HFF-Myc (cell line): ENCODE measurements around the gene LNP1.
"Not testable (repeated sequence)": the region's sequence is repeated elsewhere in the genome, so short reads cannot be mapped to it uniquely, and the experiment has no call there.

Experiments
- DNase-seq: peaks from one replicate; pipeline ENCODE4 v3.0.0-alpha.2; 2011; ENCODE audit warnings: low read depth; ENCODE audit errors: extremely low read depth
- H3K4me3 ChIP-seq: replicated peaks from 2 replicates; pipeline ENCODE4 v1.5.1; 2011; ENCODE audit warnings: low read depth, mild to moderate bottlenecking, control low read depth, low read length
- CTCF ChIP-seq: IDR thresholded peaks from 2 replicates; pipeline ENCODE4 v1.5.1; 2012; ENCODE audit warnings: mild to moderate bottlenecking, low read depth, low read length, control low read depth; ENCODE audit errors: missing control alignments

LNP1 gene

GRCh38 chr3:100467133-100467532 lies 65.8 kb downstream of the LNP1 start:
- no peak for DNase-seq
- TF ChIP-seq CTCF: no peak
- H3K4me3 ChIP-seq: no peak overlapping the region

- DNase-seq: no peak
- TF ChIP-seq CTCF: no peak
- no peak overlapping the region for H3K4me3 ChIP-seq
Measured at GRCh38 chr3:100468676-100469075, 67.3 kb downstream of the LNP1 start.

- DNase-seq: no peak
- no peak for TF ChIP-seq CTCF
- no peak overlapping the region for H3K4me3 ChIP-seq
Measured at GRCh38 chr3:100470951-100471350, 69.6 kb downstream of the LNP1 start.

GRCh38 chr3:100471444-100471843 lies 70.1 kb downstream of the LNP1 start:
- no peak overlapping the region for H3K4me3 ChIP-seq
- no peak for DNase-seq
- no peak for TF ChIP-seq CTCF

- DNase-seq, H3K4me3 ChIP-seq: not testable (repeated sequence)
Measured at GRCh38 chr3:100477851-100478360, 76.6 kb downstream of the LNP1 start.

GRCh38 chr3:100478521-100478920 lies 77.2 kb downstream of the LNP1 start:
- not testable (repeated sequence) for DNase-seq

GRCh38 chr3:100480081-100480480 lies 78.7 kb downstream of the LNP1 start:
- TF ChIP-seq CTCF: no peak
- no peak overlapping the region for H3K4me3 ChIP-seq
- no peak for DNase-seq

More at GRCh38 chr3:100478521-100478920, 77.2 kb downstream of the LNP1 start:
- H3K4me3 ChIP-seq: not testable (repeated sequence)

- no peak for TF ChIP-seq CTCF
- no peak overlapping the region for H3K4me3 ChIP-seq
- DNase-seq: no peak
Measured at GRCh38 chr3:100482176-100482575, 80.8 kb downstream of the LNP1 start.
